Stimulated activated naive CD8-positive, alpha-beta T cell treated with anti-CD3 and anti-CD28 coated beads, Interleukin-15, Interleukin-2, amounts not matched to agents 100 ng/mL and 50 ng/mL, for 24 hours (primary cell): ENCODE measurements around the gene GLTPD2.
A peak's percentile ranks its signal among the peaks of the same experiment; 100 is the strongest.

Experiments used
- H3K27ac Mint-ChIP-seq: one replicate; pipeline ENCODE4 v1.8.0; 2021; ENCODE audit warnings: mild to moderate bottlenecking, mixed read lengths
- H3K27me3 Mint-ChIP-seq: one replicate; pipeline ENCODE4 v1.8.0; 2021; ENCODE audit warnings: mixed read lengths
- H3K36me3 Mint-ChIP-seq: one replicate; pipeline ENCODE4 v1.8.0; 2021; ENCODE audit warnings: low read depth, mixed read lengths
- H3K4me1 Mint-ChIP-seq: one replicate; pipeline ENCODE4 v1.8.0; 2021; ENCODE audit warnings: low read depth, mixed read lengths
- H3K4me3 Mint-ChIP-seq: one replicate; pipeline ENCODE4 v1.8.0; 2021; ENCODE audit warnings: mild to moderate bottlenecking, mixed read lengths
- H3K9me3 Mint-ChIP-seq: one replicate; pipeline ENCODE4 v1.8.0; 2021; ENCODE audit warnings: mixed read lengths

Gene GLTPD2

DNA sequence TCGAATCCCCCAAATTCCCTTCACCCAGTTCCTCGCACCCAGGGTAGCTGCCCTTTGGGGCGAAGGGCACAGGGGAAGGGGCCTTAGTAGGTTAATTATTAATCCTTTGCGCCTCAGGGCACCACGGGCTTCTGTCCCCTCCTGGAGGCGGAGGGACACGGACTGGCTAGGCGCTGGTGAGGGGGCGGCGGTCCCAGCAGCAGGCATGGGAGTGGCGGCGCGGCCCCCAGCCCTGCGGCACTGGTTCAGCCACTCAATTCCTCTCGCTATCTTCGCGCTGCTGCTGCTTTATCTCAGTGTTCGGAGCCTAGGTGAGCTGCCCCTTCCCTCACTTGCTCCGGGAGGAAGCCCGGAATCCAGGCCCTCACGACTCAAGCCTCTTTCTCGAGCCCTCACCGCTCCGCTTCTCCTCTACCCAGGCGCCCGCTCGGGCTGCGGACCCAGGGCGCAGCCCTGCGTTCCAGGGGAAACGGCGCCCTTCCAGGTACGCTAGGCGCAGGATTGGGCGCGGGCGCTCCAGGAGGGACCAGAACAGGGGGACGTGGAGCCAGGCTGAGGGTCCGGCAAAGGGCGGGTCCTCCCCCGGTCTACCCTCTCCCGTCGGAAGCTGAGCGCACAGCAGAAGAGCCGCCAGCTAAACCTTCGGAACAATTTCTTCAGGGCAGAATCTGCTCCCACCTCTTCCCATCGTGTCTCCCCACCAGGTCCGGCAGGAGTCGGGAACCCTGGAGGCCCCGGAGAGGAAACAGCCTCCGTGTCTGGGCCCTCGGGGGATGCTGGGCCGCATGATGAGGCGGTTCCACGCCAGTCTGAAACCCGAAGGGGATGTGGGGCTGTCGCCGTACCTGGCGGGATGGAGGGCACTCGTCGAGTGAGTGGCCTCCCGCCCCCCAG, at the start of gene GLTPD2:
Gene GLTPD2 (plus strand): TSS at position 158 of the 894 bp plus-strand sequence. CDS start 48 bp downstream, at position 206.
- Mint-ChIP-seq H3K36me3 (no peaks in the 10 kb centered on the region), H3K4me3 (peak within 1 kb of the TSS; percentile 78), H3K4me1 (peaks cover 32% of the 10 kb centered on the region), H3K9me3 (no peaks in the 10 kb centered on the region), H3K27ac (no peak within 1 kb of the TSS), H3K27me3 (peaks cover 46% of the 10 kb centered on the region)

DNA sequence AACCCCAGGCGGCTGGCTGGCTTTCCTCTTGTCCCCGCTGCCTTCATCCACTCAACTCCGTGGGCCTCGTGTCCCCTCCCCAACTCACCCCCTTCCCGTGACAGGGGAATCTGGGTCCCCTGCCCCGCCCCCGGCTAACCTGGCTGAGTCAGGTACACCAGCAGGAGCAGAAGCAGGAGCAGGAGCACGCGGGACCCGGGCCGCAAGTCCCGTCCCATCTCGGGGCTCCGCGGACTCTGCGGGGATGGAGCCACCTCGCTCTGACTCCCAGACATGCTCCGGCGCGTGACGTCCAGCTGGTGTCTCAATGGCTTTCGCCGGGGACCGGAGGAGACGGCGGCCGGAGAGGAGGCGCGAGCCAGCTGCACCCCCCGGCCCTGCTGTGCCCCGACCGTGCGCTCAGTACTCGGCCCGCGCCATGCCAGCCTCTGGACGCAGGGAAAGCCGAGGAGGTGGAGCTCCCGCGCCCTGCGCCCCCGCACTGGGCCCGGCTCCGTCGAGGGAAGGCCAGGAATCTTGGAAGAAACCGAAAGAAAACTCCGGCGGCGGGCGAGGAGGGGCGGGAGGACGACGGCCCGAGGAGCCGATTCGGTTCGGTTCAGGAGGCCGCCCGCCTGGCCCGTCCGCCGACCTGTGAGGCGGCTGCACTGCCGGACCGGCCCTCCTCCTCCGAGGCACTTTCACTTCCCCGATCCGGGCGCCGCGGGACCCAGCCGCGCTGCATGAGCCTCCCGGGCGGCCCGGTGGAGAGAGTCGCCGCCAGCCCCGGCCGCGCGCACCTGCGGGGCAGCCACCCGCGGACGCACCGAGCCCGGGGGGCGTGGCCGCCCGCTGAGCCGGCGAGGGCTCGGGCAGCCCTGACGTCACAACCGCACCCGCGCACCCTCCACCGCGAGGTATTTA, 49.4 kb upstream of the GLTPD2 start, which contains the start of the genes CXCL16 and ZMYND15:
Gene CXCL16 (minus strand): TSS at position 807 of the 903 bp plus-strand sequence. CDS start 589 bp downstream, at position 218.
Gene ZMYND15 (plus strand): TSS at position 712 of the 903 bp plus-strand sequence. CDS start 716 bp downstream, outside the sequence.
- no peaks in the 10 kb centered on the region for H3K9me3 Mint-ChIP-seq
- peaks cover 14% of the 10 kb centered on the region for H3K27me3 Mint-ChIP-seq
- peak within 1 kb of the TSS; percentile 40 for H3K27ac Mint-ChIP-seq
- H3K4me3 Mint-ChIP-seq, result peak within 1 kb of the TSS; percentile 81
- H3K4me1 Mint-ChIP-seq, result peaks cover 37% of the 10 kb centered on the region
- no peaks in the 10 kb centered on the region for H3K36me3 Mint-ChIP-seq

DNA sequence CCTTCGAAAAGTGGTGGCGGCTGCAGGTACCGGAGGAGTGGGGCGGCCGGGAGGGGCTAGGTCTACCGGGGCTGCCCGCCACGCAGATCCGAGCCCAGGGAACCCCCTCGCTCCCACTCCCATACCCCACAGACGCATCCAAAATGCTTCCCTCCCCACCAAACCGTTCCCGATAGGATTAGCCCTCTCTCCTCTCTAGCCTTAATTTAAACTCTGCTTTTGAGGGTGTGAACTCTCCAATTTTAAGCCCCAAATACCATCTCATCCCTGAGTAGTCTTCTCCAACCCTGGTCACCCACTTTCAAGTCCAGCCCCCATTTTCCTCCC, 48.8 kb upstream of the GLTPD2 start:
- H3K4me1 Mint-ChIP-seq, result peaks cover 33% of the 10 kb centered on the region
- no peaks in the 10 kb centered on the region for H3K9me3 Mint-ChIP-seq
- peaks cover 14% of the 10 kb centered on the region for H3K27me3 Mint-ChIP-seq
- H3K4me3 Mint-ChIP-seq, result peak overlapping the region; percentile 81
- H3K36me3 Mint-ChIP-seq, result no peaks in the 10 kb centered on the region
- no peak overlapping the region for H3K27ac Mint-ChIP-seq

DNA sequence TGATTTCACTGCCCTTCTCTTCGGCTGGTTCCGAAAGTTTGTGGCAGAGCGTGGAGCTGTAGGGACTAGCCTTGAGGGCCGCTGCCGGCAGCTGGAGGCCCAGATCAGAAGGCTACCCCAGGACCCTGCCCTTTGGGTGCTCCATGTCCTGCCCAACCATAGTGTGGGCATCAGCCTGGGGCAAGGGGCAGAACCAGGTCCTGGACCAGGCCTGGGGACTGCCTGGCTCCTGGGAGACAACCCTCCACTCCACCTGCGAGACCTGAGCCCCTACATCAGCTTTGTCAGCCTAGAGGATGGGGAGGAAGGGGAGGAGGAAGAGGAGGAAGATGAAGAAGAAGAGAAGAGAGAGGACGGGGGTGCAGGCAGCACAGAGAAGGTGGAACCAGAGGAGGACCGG, 48.2 kb upstream of the GLTPD2 start:
- H3K4me3 Mint-ChIP-seq, result peak overlapping the region; percentile 81
- no peak overlapping the region for H3K27ac Mint-ChIP-seq
- H3K4me1 Mint-ChIP-seq, result peaks cover 33% of the 10 kb centered on the region
- H3K9me3 Mint-ChIP-seq, result no peaks in the 10 kb centered on the region
- H3K36me3 Mint-ChIP-seq, result no peaks in the 10 kb centered on the region
- peaks cover 14% of the 10 kb centered on the region for H3K27me3 Mint-ChIP-seq

DNA sequence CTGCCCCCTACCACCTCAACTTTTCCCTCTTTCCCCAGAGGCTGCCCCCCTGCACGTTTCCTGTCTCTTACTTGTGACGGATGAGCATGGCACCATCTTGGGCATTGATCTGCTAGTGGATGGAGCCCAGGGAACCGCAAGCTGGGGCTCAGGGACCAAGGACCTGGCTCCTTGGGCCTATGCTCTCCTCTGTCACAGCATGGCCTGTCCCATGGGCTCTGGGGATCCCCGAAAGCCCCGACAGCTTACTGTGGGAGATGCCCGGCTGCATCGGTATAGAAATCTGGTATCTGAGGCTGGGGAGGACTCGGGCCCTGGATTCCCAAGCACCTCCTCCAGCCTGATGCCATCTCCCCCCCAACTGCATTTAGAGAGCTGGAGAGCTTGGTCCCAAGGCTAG, 47.2 kb upstream of the GLTPD2 start:
- H3K9me3 Mint-ChIP-seq, result no peaks in the 10 kb centered on the region
- H3K4me1 Mint-ChIP-seq, result peaks cover 23% of the 10 kb centered on the region
- no peak overlapping the region for H3K4me3 Mint-ChIP-seq
- peaks cover 14% of the 10 kb centered on the region for H3K27me3 Mint-ChIP-seq
- H3K36me3 Mint-ChIP-seq, result no peaks in the 10 kb centered on the region
- H3K27ac Mint-ChIP-seq, result no peak overlapping the region

DNA sequence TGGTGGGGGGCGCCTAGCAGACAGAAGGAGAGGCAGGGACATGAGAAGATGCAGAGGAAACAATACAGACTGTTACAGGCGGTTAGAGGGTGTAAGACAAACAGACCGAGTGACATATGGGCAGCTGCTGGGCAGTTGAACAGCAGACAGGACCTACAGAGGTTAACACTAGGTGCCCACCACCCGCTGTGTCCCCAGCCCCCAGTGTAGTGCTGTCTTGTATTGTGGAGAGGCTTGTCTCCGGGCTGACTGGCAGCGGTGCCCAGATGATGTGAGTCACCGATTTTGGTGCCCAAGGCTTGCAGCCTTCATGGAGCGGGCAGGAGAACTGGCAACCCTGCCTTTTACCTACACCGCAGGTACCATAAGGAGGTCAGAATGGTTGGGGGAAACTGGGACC, 46.6 kb upstream of the GLTPD2 start:
- Mint-ChIP-seq H3K4me1 (peaks cover 22% of the 10 kb centered on the region), H3K27ac (no peak overlapping the region), H3K4me3 (no peak overlapping the region), H3K9me3 (no peaks in the 10 kb centered on the region), H3K36me3 (no peaks in the 10 kb centered on the region), H3K27me3 (peaks cover 14% of the 10 kb centered on the region)

DNA sequence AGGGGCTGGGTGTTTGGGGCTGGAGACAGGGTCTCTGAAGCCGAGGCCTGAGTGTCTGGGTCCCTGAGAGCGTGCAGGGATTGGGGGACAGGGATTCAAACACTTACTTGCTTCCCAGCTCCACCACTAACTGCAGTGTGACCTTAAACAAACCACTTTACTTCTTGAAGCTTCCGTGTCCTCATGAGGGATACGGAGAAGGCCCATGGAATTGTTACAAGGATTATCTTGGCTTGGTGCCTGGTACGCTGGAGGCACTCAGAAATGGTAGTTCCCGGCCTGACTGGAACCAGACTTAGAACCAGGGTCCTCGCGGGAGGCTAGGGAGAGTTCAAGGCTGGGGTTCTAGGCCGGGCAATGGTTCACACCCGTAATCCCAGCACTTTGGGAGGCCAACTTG, 46.1 kb upstream of the GLTPD2 start:
- H3K27me3 Mint-ChIP-seq, result peaks cover 14% of the 10 kb centered on the region
- peaks cover 23% of the 10 kb centered on the region for H3K4me1 Mint-ChIP-seq
- H3K4me3 Mint-ChIP-seq, result no peak overlapping the region
- no peak overlapping the region for H3K27ac Mint-ChIP-seq
- no peaks in the 10 kb centered on the region for H3K36me3 Mint-ChIP-seq
- H3K9me3 Mint-ChIP-seq, result no peaks in the 10 kb centered on the region

DNA sequence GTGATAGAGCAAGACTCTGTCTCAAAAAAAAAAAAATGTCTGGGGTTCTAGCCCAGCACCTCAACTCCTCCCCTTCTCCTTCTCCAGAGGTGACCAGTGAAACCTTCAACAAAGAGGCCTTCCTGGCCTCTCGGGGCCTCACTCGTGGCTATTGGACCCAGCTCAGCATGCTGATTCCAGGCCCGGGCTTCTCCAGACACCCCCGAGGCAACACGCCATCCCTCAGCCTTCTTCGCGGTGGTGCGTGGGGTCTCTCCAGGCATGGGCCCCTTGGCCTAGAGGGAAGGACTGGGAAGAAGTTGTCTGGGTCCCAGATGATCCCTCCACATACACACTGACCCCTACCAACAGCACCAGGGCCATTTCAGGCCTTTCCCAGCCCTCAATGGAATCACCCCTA, 45.5 kb upstream of the GLTPD2 start:
- H3K4me1 Mint-ChIP-seq, result peaks cover 27% of the 10 kb centered on the region
- H3K4me3 Mint-ChIP-seq, result no peak overlapping the region
- H3K36me3 Mint-ChIP-seq, result no peaks in the 10 kb centered on the region
- H3K9me3 Mint-ChIP-seq, result no peaks in the 10 kb centered on the region
- peaks cover 11% of the 10 kb centered on the region for H3K27me3 Mint-ChIP-seq
- H3K27ac Mint-ChIP-seq, result no peak overlapping the region

DNA sequence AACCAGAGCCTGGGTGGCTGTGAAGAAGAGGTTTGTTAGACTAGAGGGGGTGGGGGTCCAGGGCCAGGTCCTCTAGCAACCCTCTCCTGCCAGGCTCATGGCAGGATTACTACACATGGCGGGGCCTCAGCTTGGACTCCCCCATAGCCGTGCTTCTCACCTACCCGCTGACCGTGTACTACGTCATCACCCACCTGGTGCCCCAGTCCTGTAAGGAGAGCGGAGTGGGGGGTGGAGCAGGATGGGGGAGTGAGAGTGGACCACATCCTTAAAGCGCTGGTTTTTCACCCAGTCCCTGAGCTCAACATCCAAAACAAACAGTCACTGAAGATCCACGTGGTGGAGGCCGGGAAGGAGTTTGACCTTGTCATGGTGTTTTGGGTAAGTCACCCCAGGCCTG, 44.9 kb upstream of the GLTPD2 start:
- peaks cover 14% of the 10 kb centered on the region for H3K27me3 Mint-ChIP-seq
- no peak overlapping the region for H3K4me3 Mint-ChIP-seq
- no peaks in the 10 kb centered on the region for H3K36me3 Mint-ChIP-seq
- no peaks in the 10 kb centered on the region for H3K9me3 Mint-ChIP-seq
- H3K4me1 Mint-ChIP-seq, result peaks cover 25% of the 10 kb centered on the region
- H3K27ac Mint-ChIP-seq, result no peak overlapping the region

DNA sequence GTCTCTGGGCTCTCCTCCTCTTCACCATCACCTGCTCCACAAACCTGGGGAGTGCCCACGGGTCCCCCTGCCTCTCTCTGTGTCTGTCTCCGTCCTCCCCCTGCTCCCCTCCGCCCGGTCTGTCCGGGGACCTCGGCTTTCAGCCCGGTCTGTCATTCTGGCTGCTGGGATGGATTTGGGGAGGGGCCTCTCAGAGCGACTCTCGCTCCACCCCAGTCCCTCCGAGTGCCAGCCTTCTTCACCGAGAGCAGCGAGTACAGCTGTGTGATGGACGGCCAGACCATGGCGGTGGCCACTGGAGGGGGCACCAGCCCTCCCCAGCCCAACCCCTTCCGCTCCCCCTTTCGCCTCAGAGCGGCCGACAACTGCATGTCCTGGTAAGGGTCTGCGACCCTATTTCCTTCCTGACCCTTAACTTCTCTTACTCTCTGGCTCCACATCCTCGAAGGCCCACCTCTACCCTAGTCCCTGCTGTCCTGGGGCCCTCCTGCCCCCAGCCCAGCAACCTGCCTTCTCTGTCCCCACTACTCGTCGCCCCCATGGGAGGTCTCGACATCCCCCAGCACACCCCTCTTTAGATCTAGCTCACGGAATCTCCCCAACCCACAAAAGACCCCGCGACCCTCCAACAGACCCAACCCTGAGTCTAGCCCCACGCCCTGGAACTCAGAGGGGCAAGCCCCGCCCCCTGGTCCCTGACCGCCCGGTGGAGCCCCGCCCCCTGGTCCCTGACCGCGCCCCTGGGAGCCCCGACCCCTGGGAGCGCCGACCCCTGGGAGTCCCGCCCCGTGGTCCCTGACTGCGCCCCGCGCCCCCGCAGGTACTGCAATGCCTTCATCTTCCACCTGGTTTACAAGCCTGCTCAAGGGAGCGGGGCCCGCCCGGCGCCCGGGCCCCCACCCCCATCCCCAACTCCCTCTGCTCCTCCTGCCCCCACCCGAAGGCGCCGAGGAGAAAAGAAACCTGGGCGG, 43.5 kb upstream of the GLTPD2 start:
- no peak overlapping the region for H3K4me3 Mint-ChIP-seq
- peaks cover 18% of the 10 kb centered on the region for H3K4me1 Mint-ChIP-seq
- no peaks in the 10 kb centered on the region for H3K36me3 Mint-ChIP-seq
- no peak overlapping the region for H3K27ac Mint-ChIP-seq
- no peaks in the 10 kb centered on the region for H3K9me3 Mint-ChIP-seq
- H3K27me3 Mint-ChIP-seq, result peaks cover 13% of the 10 kb centered on the region

DNA sequence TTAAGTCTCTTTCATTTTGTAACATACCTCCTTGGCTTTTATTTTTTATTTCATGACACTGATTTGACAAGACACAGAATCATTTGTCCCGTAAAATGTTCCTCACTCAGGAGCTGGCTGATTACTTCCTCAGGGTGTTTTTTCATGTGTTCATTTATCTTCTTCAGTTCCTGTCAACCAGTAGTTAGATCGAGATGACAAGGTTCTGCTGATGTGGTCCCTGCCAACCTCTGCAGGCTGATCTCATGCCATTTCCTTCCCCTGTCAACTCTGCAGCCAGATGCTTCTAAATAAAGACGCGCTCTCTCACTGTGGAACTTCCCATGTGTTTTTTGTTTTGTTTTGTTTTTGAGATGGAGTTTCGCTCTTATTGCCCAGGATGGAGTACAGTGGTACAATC, 40.9 kb upstream of the GLTPD2 start:
- peaks cover 17% of the 10 kb centered on the region for H3K27me3 Mint-ChIP-seq
- H3K27ac Mint-ChIP-seq, result no peak overlapping the region
- peak overlapping the region; percentile 23 for H3K4me3 Mint-ChIP-seq
- H3K36me3 Mint-ChIP-seq, result no peaks in the 10 kb centered on the region
- H3K9me3 Mint-ChIP-seq, result no peaks in the 10 kb centered on the region
- H3K4me1 Mint-ChIP-seq, result peaks cover 16% of the 10 kb centered on the region

DNA sequence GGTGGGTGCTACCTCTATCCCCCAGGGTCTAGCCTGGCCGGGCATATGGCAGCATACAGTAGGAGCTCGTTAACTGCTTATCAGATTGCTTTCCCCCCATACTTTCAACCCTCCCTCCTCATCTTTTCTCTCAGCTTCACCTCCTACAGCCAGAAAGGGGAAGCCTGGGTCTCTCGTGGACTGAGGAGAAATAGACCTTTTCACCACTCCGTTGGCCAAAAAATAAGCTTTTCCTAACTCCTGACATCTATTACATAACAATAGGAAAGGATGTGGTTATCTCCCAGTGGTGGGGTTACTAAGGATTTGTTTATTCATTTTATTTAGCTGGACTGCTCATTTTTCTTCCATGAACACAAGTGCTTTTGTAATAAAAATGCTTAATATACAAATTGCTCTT, 40.1 kb upstream of the GLTPD2 start:
- H3K4me3 Mint-ChIP-seq, result no peak overlapping the region
- H3K27me3 Mint-ChIP-seq, result peaks cover 17% of the 10 kb centered on the region
- H3K36me3 Mint-ChIP-seq, result no peaks in the 10 kb centered on the region
- H3K27ac Mint-ChIP-seq, result no peak overlapping the region
- H3K4me1 Mint-ChIP-seq, result peaks cover 16% of the 10 kb centered on the region
- no peaks in the 10 kb centered on the region for H3K9me3 Mint-ChIP-seq

DNA sequence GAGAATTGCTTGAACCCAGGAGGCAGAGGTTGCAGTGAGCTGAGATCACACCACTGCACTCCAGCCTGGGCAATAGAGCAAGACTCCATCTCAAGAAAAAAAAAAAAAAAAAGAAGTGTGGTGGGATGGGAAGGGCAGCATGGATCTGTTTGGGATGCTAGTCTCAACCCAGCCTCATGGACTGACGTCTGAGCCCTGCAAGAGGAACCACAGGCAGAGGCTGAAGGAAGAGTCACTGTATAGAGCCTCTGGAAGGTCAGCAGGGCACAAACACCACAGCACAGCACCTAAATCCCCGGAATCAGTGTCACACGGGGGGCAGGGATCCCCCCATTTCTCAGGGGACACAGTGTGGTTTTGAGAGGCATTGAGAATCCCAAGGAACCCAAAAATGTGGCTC, 38.2 kb upstream of the GLTPD2 start:
- Mint-ChIP-seq H3K36me3 (no peaks in the 10 kb centered on the region), H3K4me1 (peaks cover 12% of the 10 kb centered on the region), H3K4me3 (no peak overlapping the region), H3K9me3 (no peaks in the 10 kb centered on the region), H3K27ac (no peak overlapping the region), H3K27me3 (peaks cover 24% of the 10 kb centered on the region)

DNA sequence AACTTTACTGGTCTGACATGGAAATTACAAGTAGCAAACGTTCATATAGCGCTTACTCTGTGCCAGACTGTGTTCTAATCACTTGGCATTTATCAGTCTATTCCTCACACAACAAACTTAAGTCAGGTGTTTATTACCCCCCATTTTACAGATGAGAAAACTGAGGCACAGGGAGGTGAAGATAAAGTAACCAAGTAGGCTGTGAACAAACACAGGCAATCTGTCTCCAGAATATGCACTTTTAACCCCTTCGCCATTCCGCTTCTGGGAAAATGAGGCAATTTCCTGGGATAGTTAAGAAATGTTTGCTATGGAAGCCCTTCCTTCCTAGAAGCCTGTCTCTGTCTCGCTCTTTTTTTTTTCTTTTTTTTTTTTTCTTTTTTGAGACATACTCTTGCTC, 36.8 kb upstream of the GLTPD2 start:
- Mint-ChIP-seq H3K9me3 (no peaks in the 10 kb centered on the region), H3K27ac (no peak overlapping the region), H3K4me1 (peaks cover 12% of the 10 kb centered on the region), H3K36me3 (no peaks in the 10 kb centered on the region), H3K4me3 (no peak overlapping the region), H3K27me3 (peaks cover 24% of the 10 kb centered on the region)
